Ascending aorta (tissue), 2 donors: ENCODE measurements around the gene VSIG4. TPM values are rescaled to one million over a fixed set of nuclear protein-coding genes. Genes with fewer than 3 reads are reported as not detected.

Experiments used
- DNase-seq, 2 donors: peaks; one replicate each; pipeline ENCODE4 v3.0.0-alpha.2; 2019; ENCODE audit warnings: low spot score in 2 of 2
- H3K27ac ChIP-seq, 2 donors: fragments of 200-600 bp; sonication (generic); one replicate each; pipeline ENCODE4 v1.5.1; 2016 to 2017; ENCODE audit warnings: mild to moderate bottlenecking in 1 of 2
- H3K27me3 ChIP-seq: fragments of 200-600 bp; sonication (generic); one replicate; pipeline ENCODE4 v1.5.1; 2017
- H3K36me3 ChIP-seq, 2 donors: fragments of 200-600 bp; sonication (generic); one replicate each; pipeline ENCODE4 v1.5.1; 2016
- H3K4me1 ChIP-seq, 2 donors: fragments of 200-600 bp; sonication (generic); one replicate each; pipeline ENCODE4 v1.5.1; 2016 to 2017; ENCODE audit warnings: mild to moderate bottlenecking in 1 of 2
- H3K4me3 ChIP-seq, 2 donors: fragments of 200-600 bp; sonication (generic); one replicate each; pipeline ENCODE4 v1.5.1; 2016 to 2017; ENCODE audit warnings: mild to moderate bottlenecking in 1 of 2
- H3K9me3 ChIP-seq, 2 donors: fragments of 200-600 bp; sonication (generic); one replicate each; pipeline ENCODE4 v1.5.1; 2016
- CTCF ChIP-seq, 3 experiments: fragments of 200-600 bp in 2 of 3; fragments of 450-650 bp in 1 of 3; sonication (generic) in 2 of 3; IDR thresholded peaks; one replicate each; pipeline ENCODE4 v1.5.1; 2016 to 2019; ENCODE audit warnings: antibody characterized with exemption in 3 of 3, mild to moderate bottlenecking in 1 of 3, moderate library complexity in 1 of 3
- intact Hi-C: fragments of 100-400 bp; cut with DNase I; formaldehyde crosslinking; loops from one replicate; pipeline ENCODE4 v1.15.1; 2023
- total RNA-seq: library from RNA; depleted of rRNA; stranded (reverse); fragments of >200 nt; gene quantifications from one replicate; pipeline ENCODE4 v1.1.0, GENCODE V29; 2016

VSIG4 gene
- total RNA-seq, 1 donor from 2014 or later, result 157 TPM

- no peak for DNase-seq
- H3K9me3 ChIP-seq, result no peaks in the 10 kb centered on the region
- no peaks in the 10 kb centered on the region for H3K36me3 ChIP-seq
- H3K4me1 ChIP-seq, result no peaks in the 10 kb centered on the region
- H3K27ac ChIP-seq, result no peak overlapping the region
- no peaks in the 10 kb centered on the region for H3K27me3 ChIP-seq
- intact Hi-C loops, result no loop called here
- H3K4me3 ChIP-seq, result no peak overlapping the region
- no peak for TF ChIP-seq CTCF (IDR thresholded peaks at IDR 0.05)
Measured at GRCh38 chrX:65999563-66000148, 40.2 kb downstream of the VSIG4 start.

GRCh38 chrX:65999029-65999562, 40.8 kb downstream of the VSIG4 start:
- DNase-seq, result no peak
- no peaks in the 10 kb centered on the region for H3K4me1 ChIP-seq
- no peak overlapping the region for H3K27ac ChIP-seq
- H3K36me3 ChIP-seq, result no peaks in the 10 kb centered on the region
- intact Hi-C loops, result no loop called here
- H3K9me3 ChIP-seq, result no peaks in the 10 kb centered on the region
- no peaks in the 10 kb centered on the region for H3K27me3 ChIP-seq
- TF ChIP-seq CTCF (IDR thresholded peaks at IDR 0.05), result no peak
- H3K4me3 ChIP-seq, result no peak overlapping the region

- H3K4me1 ChIP-seq, result no peaks in the 10 kb centered on the region
- no peaks in the 10 kb centered on the region for H3K27me3 ChIP-seq
- no peak overlapping the region for H3K4me3 ChIP-seq
- intact Hi-C loops, result no loop called here
- H3K36me3 ChIP-seq, result no peaks in the 10 kb centered on the region
- DNase-seq, result no peak
- no peak for TF ChIP-seq CTCF (IDR thresholded peaks at IDR 0.05)
- H3K27ac ChIP-seq, result no peak overlapping the region
- H3K9me3 ChIP-seq, result no peaks in the 10 kb centered on the region
Measured at GRCh38 chrX:65997978-65998717, 41.7 kb downstream of the VSIG4 start.

- intact Hi-C loops, result no loop called here
- H3K9me3 ChIP-seq, result no peaks in the 10 kb centered on the region
- no peaks in the 10 kb centered on the region for H3K4me1 ChIP-seq
- no peaks in the 10 kb centered on the region for H3K27me3 ChIP-seq
- H3K4me3 ChIP-seq, result no peak overlapping the region
- no peaks in the 10 kb centered on the region for H3K36me3 ChIP-seq
- no peak overlapping the region for H3K27ac ChIP-seq
- no peak for TF ChIP-seq CTCF (IDR thresholded peaks at IDR 0.05)
- DNase-seq, result no peak
Measured at GRCh38 chrX:65994519-65995506, 45.1 kb downstream of the VSIG4 start.

GRCh38 chrX:65993915-65994460, 45.9 kb downstream of the VSIG4 start:
- intact Hi-C loops, result no loop called here
- H3K27me3 ChIP-seq, result no peaks in the 10 kb centered on the region
- H3K4me1 ChIP-seq, result no peaks in the 10 kb centered on the region
- H3K9me3 ChIP-seq, result no peaks in the 10 kb centered on the region
- no peaks in the 10 kb centered on the region for H3K36me3 ChIP-seq
- H3K27ac ChIP-seq, result no peak overlapping the region
- no peak for DNase-seq
- no peak overlapping the region for H3K4me3 ChIP-seq
- TF ChIP-seq CTCF (IDR thresholded peaks at IDR 0.05), result no peak
